ENCODE data around the gene AMN1.
"Not testable (repeated sequence)": the region's sequence is repeated elsewhere in the genome, so short reads cannot be mapped to it uniquely, and the experiment has no call there.

The AMN1 gene

GRCh38 chr12:31728917-31729640 is at the start of gene AMN1:
AMN1 (minus strand) TSS chr12:31729021; CDS start chr12:31729008, 13 bp downstream.
- peak; percentile 100 for DNase-seq

- no peak for DNase-seq
Observed at GRCh38 chr12:31773867-31774266, 45.0 kb upstream of the AMN1 start.

GRCh38 chr12:31773223-31773750 is 44.5 kb upstream of the AMN1 start:
- DNase-seq, result no peak

- no peak for DNase-seq
Observed at GRCh38 chr12:31772685-31773222, 43.9 kb upstream of the AMN1 start.

GRCh38 chr12:31772186-31772585 is 43.4 kb upstream of the AMN1 start:
- DNase-seq, result no peak

- no peak for DNase-seq
Observed at GRCh38 chr12:31768046-31768445, 39.2 kb upstream of the AMN1 start.

GRCh38 chr12:31765931-31766330 is 37.1 kb upstream of the AMN1 start:
- no peak for DNase-seq

- DNase-seq, result no peak
Observed at GRCh38 chr12:31759632-31760459, 31.0 kb upstream of the AMN1 start.

GRCh38 chr12:31758297-31758696 is 29.5 kb upstream of the AMN1 start:
- DNase-seq, result not testable (repeated sequence)

GRCh38 chr12:31756977-31757420 is 28.2 kb upstream of the AMN1 start:
- DNase-seq, result no peak

GRCh38 chr12:31752450-31752849 is 23.6 kb upstream of the AMN1 start:
- no peak for DNase-seq

GRCh38 chr12:31751085-31751484 is 22.3 kb upstream of the AMN1 start:
- no peak for DNase-seq

GRCh38 chr12:31750747-31751039 is 21.9 kb upstream of the AMN1 start:
- DNase-seq, result no peak

GRCh38 chr12:31749024-31749704 is 20.3 kb upstream of the AMN1 start:
- DNase-seq, result peak; percentile 49 to 86

- no peak for DNase-seq
Observed at GRCh38 chr12:31745242-31745641, 16.4 kb upstream of the AMN1 start.

- not testable (repeated sequence) for DNase-seq
Observed at GRCh38 chr12:31744363-31744762, 15.5 kb upstream of the AMN1 start.

- DNase-seq, result no peak
Observed at GRCh38 chr12:31742891-31743290, 14.1 kb upstream of the AMN1 start.

GRCh38 chr12:31740628-31741027 is 11.8 kb upstream of the AMN1 start:
- no peak for DNase-seq

- no peak for DNase-seq
Observed at GRCh38 chr12:31737763-31738162, 8.9 kb upstream of the AMN1 start.

- DNase-seq, result no peak
Observed at GRCh38 chr12:31737345-31737744, 8.5 kb upstream of the AMN1 start.

GRCh38 chr12:31736472-31736871 is 7.7 kb upstream of the AMN1 start:
- no peak for DNase-seq

GRCh38 chr12:31733549-31734432 is 5.0 kb upstream of the AMN1 start:
- DNase-seq, result not testable (repeated sequence)

All from NCI-H1930 (cell line).